A549 (cell line): ENCODE measurements around the gene FASTK. TPM values are rescaled to one million over a fixed set of nuclear protein-coding genes. Genes with fewer than 3 reads are reported as not detected.

Experiments used
- ATAC-seq, 2 experiments: fragments of 200-7000 bp in 1 of 2; fragments of >200 bp in 1 of 2; cut with Nextera tagmentation in 1 of 2; cut with Tn5 transposase in 1 of 2; 3 replicates each; pipeline versions ENCODE4 v1.8.0 to v1.9.1; 2018 to 2020; ENCODE audit warnings: mild to moderate bottlenecking in 1 of 2, moderate library complexity in 1 of 2
- CTCF ChIA-PET: fragments of 300-600 bp; sonication (Branson Sonifier 250); formaldehyde crosslinking; extraction: SDS; loops from one replicate; lab custom pipeline; 2021; ENCODE audit warnings: antibody characterized with exemption, inconsistent platforms; lab: Yijun Ruan, JAX
- POLR2A ChIA-PET: fragments of 350-600 bp; formaldehyde crosslinking; extraction: SDS; loops from one replicate; lab custom pipeline; 2021; ENCODE audit warnings: antibody characterized with exemption, inconsistent platforms; lab: Yijun Ruan, JAX
- DNase-seq, 2 experiments: peaks; one replicate each; pipeline versions ENCODE4 v3.0.0 to v3.0.0-alpha.2; 2011 to 2016; ENCODE audit warnings: low read depth in 1 of 2, low spot score in 1 of 2
- FAIRE-seq: peaks from 2 replicates; lab custom pipeline; 2011; peaks lifted over from hg19 to GRCh38; lab: Jason Lieb, UNC
- H3K27ac ChIP-seq, 2 experiments: fragments of >200 bp; sonication (Bioruptor Twin); formaldehyde crosslinking; 3 replicates each; pipeline ENCODE4 v1.5.1; 2016 to 2017
- H3K4me1 ChIP-seq: fragments of >200 bp; sonication (Bioruptor Twin); formaldehyde crosslinking; 3 replicates; pipeline ENCODE4 v1.6.1; 2016
- H3K4me2 ChIP-seq: fragments of >200 bp; sonication (Bioruptor Twin); formaldehyde crosslinking; 3 replicates; pipeline ENCODE4 v1.6.1; 2016
- H3K4me3 ChIP-seq: fragments of >200 bp; sonication (Bioruptor Twin); formaldehyde crosslinking; 3 replicates; pipeline ENCODE4 v1.5.1; 2016
- H3K9me3 ChIP-seq: fragments of >200 bp; sonication (Bioruptor Twin); formaldehyde crosslinking; 3 replicates; pipeline ENCODE4 v1.6.1; 2016
- ATOH8 ChIP-seq: fragments of 250-450 bp; sonication (Bioruptor Pico); IDR thresholded peaks from 2 replicates; pipeline ENCODE4 v1.5.0; 2020; ENCODE audit warnings: low read depth, mild to moderate bottlenecking, moderate library complexity
- BHLHE40 ChIP-seq: IDR thresholded peaks from 2 replicates; pipeline ENCODE4 v1.6.1; 2012; ENCODE audit warnings: low read depth, low read length, inconsistent platforms
- CHD2 ChIP-seq: fragments of 150-350 bp; IDR thresholded peaks from 2 replicates; pipeline ENCODE4 v1.6.1; 2014; ENCODE audit warnings: low read length; ENCODE audit not compliant: partially characterized antibody
- CHD4 ChIP-seq: fragments of 200-600 bp; sonication (generic); IDR thresholded peaks from 2 replicates; pipeline ENCODE4 v1.6.1; 2016; ENCODE audit warnings: antibody characterized with exemption, mild to moderate bottlenecking, borderline replicate concordance
- EP300 ChIP-seq, 2 experiments: fragments of >200 bp; sonication (Bioruptor Twin); formaldehyde crosslinking; IDR thresholded peaks; 2 replicates in 1 of 2; 3 replicates in 1 of 2; pipeline ENCODE4 v1.6.1; 2016 to 2017
- FOSL2 ChIP-seq, 2 experiments: fragments of 450-650 bp in 1 of 2; fragments of >200 bp in 1 of 2; sonication (Bioruptor Twin) in 1 of 2; formaldehyde crosslinking; IDR thresholded peaks; 2 replicates each; pipeline versions ENCODE4 v1.5.0 to v1.6.1; 2016 to 2020; ENCODE audit warnings: mild to moderate bottlenecking in 1 of 2, moderate library complexity in 1 of 2
- FOXS1 ChIP-seq: fragments of 250-450 bp; sonication (Bioruptor Pico); IDR thresholded peaks from 2 replicates; pipeline ENCODE4 v1.5.0; 2020; ENCODE audit warnings: mild to moderate bottlenecking, moderate library complexity
- GATA3 ChIP-seq: IDR thresholded peaks from 2 replicates; pipeline ENCODE4 v1.6.1; 2012; ENCODE audit warnings: borderline replicate concordance
- JUN ChIP-seq, 2 experiments: fragments of >200 bp; sonication (Bioruptor Twin); formaldehyde crosslinking; IDR thresholded peaks; 2 replicates in 1 of 2; 3 replicates in 1 of 2; pipeline ENCODE4 v1.6.1; 2016 to 2017
- KDM1A ChIP-seq: fragments of 200-600 bp; sonication (generic); IDR thresholded peaks from 2 replicates; pipeline ENCODE4 v1.6.1; 2016; ENCODE audit warnings: low read depth, mild to moderate bottlenecking
- MYC ChIP-seq: IDR thresholded peaks from 2 replicates; pipeline ENCODE4 v1.6.1; 2012; ENCODE audit warnings: mild to moderate bottlenecking, inconsistent platforms, low read length, improper control_type of control experiment, borderline replicate concordance
- NR3C1 ChIP-seq: fragments of >200 bp; sonication (Bioruptor Twin); formaldehyde crosslinking; IDR thresholded peaks from 3 replicates; pipeline ENCODE4 v1.6.1; 2017
- PBX3 ChIP-seq: IDR thresholded peaks from 2 replicates; pipeline ENCODE4 v1.6.1; 2012
- PHF8 ChIP-seq: fragments of 200-600 bp; sonication (generic); IDR thresholded peaks from 2 replicates; pipeline ENCODE4 v1.6.1; 2016; ENCODE audit warnings: low read depth, mild to moderate bottlenecking, antibody characterized with exemption, moderate library complexity, borderline replicate concordance
- POLR2A ChIP-seq: IDR thresholded peaks from 2 replicates; pipeline ENCODE4 v1.6.1; 2012; ENCODE audit warnings: mild to moderate bottlenecking, low read length
- ZNF302 ChIP-seq: fragments of 250-450 bp; sonication (Bioruptor Pico); IDR thresholded peaks from 2 replicates; pipeline ENCODE4 v1.9.0; 2021; ENCODE audit warnings: inconsistent platforms, mild to moderate bottlenecking, moderate library complexity
- ZSCAN20 ChIP-seq: fragments of 250-450 bp; sonication (Bioruptor Pico); IDR thresholded peaks from 2 replicates; pipeline ENCODE4 v1.8.0; 2022; ENCODE audit warnings: mild to moderate bottlenecking, moderate library complexity
- WGBS: methylation state at CpG from one replicate; pipeline ENCODE4 v1.1.6; 2017; ENCODE audit errors: missing lambda C conversion rate; 5-methylcytosine and 5-hydroxymethylcytosine counted together
- polyA plus RNA-seq, 4 experiments: library from polyadenylated mRNA; depleted of rRNA in 3 of 4; stranded (reverse); fragments of >200 nt; fragmentation: RNase III in 1 of 4; extraction: RNeasy Plus Mini Kit Qiagen cat#74134 plus additional on column Dnase treatment in 1 of 4; gene quantifications; 2 replicates in 3 of 4; 3 replicates in 1 of 4; pipeline ENCODE4 v1.2.3, GENCODE V29; 2011 to 2017
- TF ChIP-seq, protein P1 (sequence below): fragments of 200-600 bp; sonication (generic); IDR thresholded peaks from 2 replicates; pipeline ENCODE4 v1.6.1; 2016; ENCODE audit warnings: antibody characterized with exemption, mild to moderate bottlenecking, moderate library complexity
- TF ChIP-seq, protein P2 (sequence below): fragments of 150-350 bp; IDR thresholded peaks from 2 replicates; pipeline ENCODE4 v1.6.1; 2014; ENCODE audit warnings: low read depth, mild to moderate bottlenecking, low read length

FASTK gene
- polyA plus RNA-seq, 2 of the 4 experiments (the other 2 are of a cell fraction), result 38.5 to 72.4 TPM

GRCh38 chr7:151119902-151120301 lies 39.3 kb upstream of the FASTK start:
- FAIRE-seq, result no peak
- TF ChIP-seq CHD4 (no peak), BHLHE40 (no peak), FOXS1 (CRISPR knock-in tag) (no peak)
- ChIA-PET CTCF (interaction anchor here (0.8 to 2.8 kb wide), 12 partner anchors 9 to 157 kb away, joined by 3 to 23 read pairs (median 5); no protein-coding TSS in a partner anchor), POLR2A (no interaction called here)
- DNase-seq, result no peak
- WGBS, result 93% methylated on average over 21 of the region's 27 CpGs
- no peak overlapping the region for H3K4me2 ChIP-seq
- H3K9me3 ChIP-seq, result no peaks in the 10 kb centered on the region
- H3K4me1 ChIP-seq, result peaks cover 10% of the 10 kb centered on the region
- no peak for ATAC-seq
- no peak overlapping the region for H3K4me3 ChIP-seq
- H3K27ac ChIP-seq, result no peak overlapping the region

DNA sequence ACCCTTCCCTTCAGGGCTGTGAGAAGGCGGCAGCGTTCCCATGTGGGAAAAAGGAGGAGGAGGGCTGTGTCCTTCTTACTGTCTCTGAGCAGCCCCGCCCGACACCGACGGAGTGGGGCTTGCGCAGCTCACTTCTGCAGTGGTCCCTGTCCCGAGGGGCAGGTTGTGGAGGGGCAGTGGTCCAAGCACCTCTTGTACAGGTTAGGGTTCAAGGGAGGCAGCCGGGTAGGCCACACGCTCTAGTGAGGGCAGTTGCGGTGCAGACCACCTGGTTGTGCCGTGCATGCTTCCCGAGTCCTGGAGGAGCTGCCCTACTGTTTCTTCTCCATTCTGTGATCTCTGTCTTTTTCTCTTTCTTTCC lies 38.4 kb upstream of the FASTK start:
- FAIRE-seq (no peak), DNase-seq (no peak), ATAC-seq (no peak)
- Histone ChIP-seq H3K4me1 (peaks cover 15% of the 10 kb centered on the region), H3K9me3 (no peaks in the 10 kb centered on the region), H3K4me2 (no peak overlapping the region), H3K4me3 (no peak overlapping the region), H3K27ac (no peak overlapping the region)
- ChIA-PET POLR2A (no interaction called here), CTCF (interaction anchor here (0.9 to 2.8 kb wide), 7 partner anchors 8 to 79 kb away, joined by 3 to 23 read pairs (median 5); no protein-coding TSS in a partner anchor)
- WGBS, result 84% methylated on average over 13 of the region's 13 CpGs
- TF ChIP-seq MYC (no peak), FOXS1 (CRISPR knock-in tag) (no peak), KDM1A (no peak), FOSL2 (IDR thresholded peaks at IDR 0.05) (no peak), FOSL2 (CRISPR knock-in tag; IDR thresholded peaks at IDR 0.05) (no peak), JUN (IDR thresholded peaks at IDR 0.05) (no peak), GATA3 (no peak), NR3C1 (no peak), ZNF302 (CRISPR knock-in tag) (no peak)
- TF ChIP-seq, protein P1, sequence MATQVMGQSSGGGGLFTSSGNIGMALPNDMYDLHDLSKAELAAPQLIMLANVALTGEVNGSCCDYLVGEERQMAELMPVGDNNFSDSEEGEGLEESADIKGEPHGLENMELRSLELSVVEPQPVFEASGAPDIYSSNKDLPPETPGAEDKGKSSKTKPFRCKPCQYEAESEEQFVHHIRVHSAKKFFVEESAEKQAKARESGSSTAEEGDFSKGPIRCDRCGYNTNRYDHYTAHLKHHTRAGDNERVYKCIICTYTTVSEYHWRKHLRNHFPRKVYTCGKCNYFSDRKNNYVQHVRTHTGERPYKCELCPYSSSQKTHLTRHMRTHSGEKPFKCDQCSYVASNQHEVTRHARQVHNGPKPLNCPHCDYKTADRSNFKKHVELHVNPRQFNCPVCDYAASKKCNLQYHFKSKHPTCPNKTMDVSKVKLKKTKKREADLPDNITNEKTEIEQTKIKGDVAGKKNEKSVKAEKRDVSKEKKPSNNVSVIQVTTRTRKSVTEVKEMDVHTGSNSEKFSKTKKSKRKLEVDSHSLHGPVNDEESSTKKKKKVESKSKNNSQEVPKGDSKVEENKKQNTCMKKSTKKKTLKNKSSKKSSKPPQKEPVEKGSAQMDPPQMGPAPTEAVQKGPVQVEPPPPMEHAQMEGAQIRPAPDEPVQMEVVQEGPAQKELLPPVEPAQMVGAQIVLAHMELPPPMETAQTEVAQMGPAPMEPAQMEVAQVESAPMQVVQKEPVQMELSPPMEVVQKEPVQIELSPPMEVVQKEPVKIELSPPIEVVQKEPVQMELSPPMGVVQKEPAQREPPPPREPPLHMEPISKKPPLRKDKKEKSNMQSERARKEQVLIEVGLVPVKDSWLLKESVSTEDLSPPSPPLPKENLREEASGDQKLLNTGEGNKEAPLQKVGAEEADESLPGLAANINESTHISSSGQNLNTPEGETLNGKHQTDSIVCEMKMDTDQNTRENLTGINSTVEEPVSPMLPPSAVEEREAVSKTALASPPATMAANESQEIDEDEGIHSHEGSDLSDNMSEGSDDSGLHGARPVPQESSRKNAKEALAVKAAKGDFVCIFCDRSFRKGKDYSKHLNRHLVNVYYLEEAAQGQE, result no peak
- TF ChIP-seq, protein P2, sequence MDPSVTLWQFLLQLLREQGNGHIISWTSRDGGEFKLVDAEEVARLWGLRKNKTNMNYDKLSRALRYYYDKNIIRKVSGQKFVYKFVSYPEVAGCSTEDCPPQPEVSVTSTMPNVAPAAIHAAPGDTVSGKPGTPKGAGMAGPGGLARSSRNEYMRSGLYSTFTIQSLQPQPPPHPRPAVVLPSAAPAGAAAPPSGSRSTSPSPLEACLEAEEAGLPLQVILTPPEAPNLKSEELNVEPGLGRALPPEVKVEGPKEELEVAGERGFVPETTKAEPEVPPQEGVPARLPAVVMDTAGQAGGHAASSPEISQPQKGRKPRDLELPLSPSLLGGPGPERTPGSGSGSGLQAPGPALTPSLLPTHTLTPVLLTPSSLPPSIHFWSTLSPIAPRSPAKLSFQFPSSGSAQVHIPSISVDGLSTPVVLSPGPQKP, result no peak

GRCh38 chr7:151118108-151119054 lies 37.8 kb upstream of the FASTK start:
- ATAC-seq (no peak), DNase-seq (no peak), FAIRE-seq (no peak)
- Histone ChIP-seq H3K4me3 (no peak overlapping the region), H3K4me1 (peaks cover 22% of the 10 kb centered on the region), H3K27ac (no peak overlapping the region), H3K4me2 (no peak overlapping the region), H3K9me3 (no peaks in the 10 kb centered on the region)
- ChIA-PET POLR2A (no interaction called here), CTCF (interaction anchor here (0.9 to 2.8 kb wide), 8 partner anchors 11 to 220 kb away, joined by 3 to 15 read pairs (median 4); no protein-coding TSS in a partner anchor)
- no peak for TF ChIP-seq ATOH8 (CRISPR knock-in tag)
- no peak for TF ChIP-seq CHD2
- TF ChIP-seq EP300 (IDR thresholded peaks at IDR 0.05), result no peak
- TF ChIP-seq NR3C1, result no peak
- no peak for TF ChIP-seq POLR2A
- no peak for TF ChIP-seq ZSCAN20 (CRISPR knock-in tag)
- no peak for TF ChIP-seq PBX3
- TF ChIP-seq CHD4, result no peak
- TF ChIP-seq PHF8, result no peak
- 95% methylated on average over 35 of the region's 38 CpGs for WGBS
